GM12864 (cell line): ENCODE data around the gene C14orf39.
"Not testable (repeated sequence)": the region's sequence is repeated elsewhere in the genome, so short reads cannot be mapped to it uniquely, and the experiment has no call there.

Experiments used
- DNase-seq: peaks from one replicate; pipeline ENCODE4 v3.0.0-alpha.2; 2011; ENCODE audit warnings: low read depth
- H3K4me3 ChIP-seq: 2 replicates; pipeline ENCODE4 v1.5.1; 2011; ENCODE audit warnings: mild to moderate bottlenecking, low read depth, low read length, control low read depth
- TF ChIP-seq, protein P1 (sequence below): IDR thresholded peaks from 2 replicates; pipeline ENCODE4 v1.5.1; 2011; ENCODE audit warnings: low read depth, mild to moderate bottlenecking, moderate library complexity, low read length, control low read depth, inconsistent platforms; ENCODE audit errors: missing control alignments

The C14orf39 gene

DNA sequence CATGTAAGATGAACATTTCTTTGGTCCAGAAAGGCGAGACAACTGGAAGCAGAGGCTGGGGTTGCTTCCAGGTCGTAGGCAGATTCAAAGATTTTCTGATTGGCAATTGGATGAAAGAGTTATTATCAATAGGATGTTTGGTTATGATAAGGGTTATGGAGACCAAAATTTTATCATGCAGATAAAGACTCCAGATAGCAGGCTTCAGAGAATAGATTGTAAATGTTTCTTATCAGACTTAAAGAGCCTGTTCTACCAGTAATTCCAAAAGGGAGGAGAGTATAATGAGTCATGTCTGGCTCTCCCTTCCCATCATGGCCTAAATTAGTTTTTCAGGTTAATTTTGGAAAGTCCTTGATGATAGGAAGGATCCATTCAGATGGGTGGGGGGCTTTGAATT lies 55.6 kb downstream of the C14orf39 start:
- no peak overlapping the region for H3K4me3 ChIP-seq
- no peak for DNase-seq
- TF ChIP-seq, protein P1, sequence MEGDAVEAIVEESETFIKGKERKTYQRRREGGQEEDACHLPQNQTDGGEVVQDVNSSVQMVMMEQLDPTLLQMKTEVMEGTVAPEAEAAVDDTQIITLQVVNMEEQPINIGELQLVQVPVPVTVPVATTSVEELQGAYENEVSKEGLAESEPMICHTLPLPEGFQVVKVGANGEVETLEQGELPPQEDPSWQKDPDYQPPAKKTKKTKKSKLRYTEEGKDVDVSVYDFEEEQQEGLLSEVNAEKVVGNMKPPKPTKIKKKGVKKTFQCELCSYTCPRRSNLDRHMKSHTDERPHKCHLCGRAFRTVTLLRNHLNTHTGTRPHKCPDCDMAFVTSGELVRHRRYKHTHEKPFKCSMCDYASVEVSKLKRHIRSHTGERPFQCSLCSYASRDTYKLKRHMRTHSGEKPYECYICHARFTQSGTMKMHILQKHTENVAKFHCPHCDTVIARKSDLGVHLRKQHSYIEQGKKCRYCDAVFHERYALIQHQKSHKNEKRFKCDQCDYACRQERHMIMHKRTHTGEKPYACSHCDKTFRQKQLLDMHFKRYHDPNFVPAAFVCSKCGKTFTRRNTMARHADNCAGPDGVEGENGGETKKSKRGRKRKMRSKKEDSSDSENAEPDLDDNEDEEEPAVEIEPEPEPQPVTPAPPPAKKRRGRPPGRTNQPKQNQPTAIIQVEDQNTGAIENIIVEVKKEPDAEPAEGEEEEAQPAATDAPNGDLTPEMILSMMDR = no peak

DNA sequence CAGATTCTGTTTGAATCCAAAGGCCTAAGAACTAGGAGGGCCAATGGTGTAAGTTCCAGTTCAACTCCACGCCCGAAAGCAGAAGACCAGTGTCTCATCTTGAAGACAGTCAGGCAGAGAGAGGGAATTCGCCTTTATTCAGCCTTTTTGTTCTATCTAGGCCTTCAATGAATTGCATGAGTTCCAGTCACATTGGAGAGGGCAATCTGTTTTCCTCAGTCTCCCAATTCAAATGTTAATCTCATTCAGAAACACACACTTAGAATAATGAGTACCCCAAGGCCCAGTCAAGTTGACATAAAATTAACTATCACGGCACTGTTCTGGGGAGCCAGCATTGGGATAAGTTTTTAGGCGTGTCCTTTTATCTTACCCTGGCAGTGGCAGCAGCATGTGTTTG lies 65.8 kb downstream of the C14orf39 start:
- TF ChIP-seq, protein P1 = no peak
- no peak for DNase-seq
- H3K4me3 ChIP-seq = no peak overlapping the region

DNA sequence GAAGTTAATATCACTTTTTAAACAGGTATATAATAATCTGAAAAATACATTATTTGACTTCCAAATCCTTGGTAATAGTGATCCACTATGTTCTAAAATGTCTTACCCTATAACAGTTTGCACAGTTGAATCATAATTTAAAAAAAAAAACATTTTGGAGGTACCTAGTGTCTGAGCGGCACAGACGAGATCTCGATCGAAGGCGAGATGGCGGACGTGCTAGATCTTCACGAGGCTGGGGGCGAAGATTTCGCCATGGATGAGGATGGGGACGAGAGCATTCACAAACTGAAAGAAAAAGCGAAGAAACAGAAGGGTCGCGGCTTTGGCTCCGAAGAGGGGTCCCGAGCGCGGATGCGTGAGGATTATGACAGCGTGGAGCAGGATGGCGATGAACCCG lies 88.3 kb downstream of the C14orf39 start:
- DNase-seq, H3K4me3 ChIP-seq: not testable (repeated sequence)

DNA sequence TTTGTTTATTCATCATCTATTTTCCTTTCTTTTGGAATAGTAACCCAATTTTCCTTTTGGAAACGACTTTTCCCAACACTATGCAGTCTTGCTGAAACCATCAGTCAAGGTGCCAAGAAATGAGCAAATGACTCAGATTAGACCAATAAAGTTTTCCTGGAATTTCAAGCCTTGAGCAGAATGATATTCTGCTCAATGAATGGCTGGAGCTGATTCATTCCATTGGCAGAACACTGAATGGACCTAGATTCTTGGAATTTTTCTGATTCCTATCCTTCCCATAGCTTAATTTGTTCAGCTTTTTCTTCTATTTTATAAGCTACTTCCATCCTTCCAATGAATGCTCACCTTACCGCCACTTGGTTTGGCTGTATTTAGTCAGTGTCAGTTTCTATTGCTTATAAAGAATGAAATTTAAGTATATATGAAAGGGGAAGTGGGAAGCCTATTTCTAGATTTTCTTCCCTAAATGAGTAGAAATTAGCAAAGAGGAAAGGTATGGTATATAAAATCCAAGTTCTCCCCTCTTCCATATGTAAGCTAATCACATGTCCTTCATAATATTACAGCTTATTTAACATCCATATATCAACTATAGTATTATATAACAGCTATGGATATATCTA lies 89.0 kb downstream of the C14orf39 start:
- DNase-seq = no peak
- TF ChIP-seq, protein P1 = no peak
- no peak overlapping the region for H3K4me3 ChIP-seq
